Middle frontal gyrus (tissue), 1 donor: ENCODE data around the gene ESRRB.
"Not testable (repeated sequence)": the region's sequence is repeated elsewhere in the genome, so short reads cannot be mapped to it uniquely, and the experiment has no call there.

Experiments used
- DNase-seq: peaks from one replicate; pipeline ENCODE4 v3.0.0-alpha.2; 2015; ENCODE audit warnings: low spot score; ENCODE audit errors: extremely low spot score

ESRRB gene

GRCh38 chr14:76496595-76496994 lies 120.7 kb downstream of the ESRRB start:
- no peak for DNase-seq

- DNase-seq, result no peak
Measured at GRCh38 chr14:76497550-76498462, 121.9 kb downstream of the ESRRB start.

- no peak for DNase-seq
Measured at GRCh38 chr14:76498463-76498935, 122.6 kb downstream of the ESRRB start.

- DNase-seq, result no peak
Measured at GRCh38 chr14:76498976-76499375, 123.0 kb downstream of the ESRRB start.

DNA sequence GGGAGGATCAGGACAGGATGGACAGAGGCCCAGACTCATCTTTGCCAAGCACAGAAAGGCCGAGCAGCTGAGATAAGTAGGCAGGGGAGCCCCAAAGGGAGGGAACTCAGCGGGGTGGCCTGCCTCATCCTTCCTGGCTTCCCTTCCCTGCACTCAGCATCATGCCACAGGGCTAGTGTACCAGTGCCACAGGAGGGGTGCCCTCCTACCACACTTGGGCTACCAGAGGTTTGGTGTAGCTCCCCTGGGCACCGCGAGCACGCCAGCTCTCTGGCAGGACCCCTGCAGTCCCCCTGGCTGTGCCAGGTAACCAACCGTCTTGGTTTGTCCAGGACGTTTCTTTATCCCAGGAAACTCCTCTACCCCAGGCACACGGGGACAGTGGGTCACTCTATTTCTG lies 123.5 kb downstream of the ESRRB start:
- DNase-seq, result no peak

GRCh38 chr14:76500011-76500410 lies 124.1 kb downstream of the ESRRB start:
- no peak for DNase-seq

DNA sequence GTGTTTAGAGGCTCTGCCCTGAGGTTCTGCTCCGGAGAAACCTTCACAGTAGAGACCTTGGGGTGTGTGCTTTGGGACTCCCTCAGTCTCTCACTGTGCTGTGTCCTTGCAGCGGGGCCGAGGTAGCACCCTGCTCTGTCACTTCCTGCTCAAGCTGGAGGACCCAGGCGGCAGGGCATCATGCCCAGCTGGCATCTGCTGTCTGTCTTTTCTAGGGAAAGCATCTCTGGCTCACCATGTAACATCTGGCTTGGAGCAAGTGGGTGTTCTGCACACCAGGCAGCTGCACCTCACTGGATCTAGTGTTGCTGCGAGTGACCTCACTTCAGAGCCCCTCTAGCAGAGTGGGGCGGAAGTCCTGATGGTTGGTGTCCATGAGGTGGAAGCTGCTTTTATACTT lies 124.5 kb downstream of the ESRRB start:
- DNase-seq, result no peak

DNA sequence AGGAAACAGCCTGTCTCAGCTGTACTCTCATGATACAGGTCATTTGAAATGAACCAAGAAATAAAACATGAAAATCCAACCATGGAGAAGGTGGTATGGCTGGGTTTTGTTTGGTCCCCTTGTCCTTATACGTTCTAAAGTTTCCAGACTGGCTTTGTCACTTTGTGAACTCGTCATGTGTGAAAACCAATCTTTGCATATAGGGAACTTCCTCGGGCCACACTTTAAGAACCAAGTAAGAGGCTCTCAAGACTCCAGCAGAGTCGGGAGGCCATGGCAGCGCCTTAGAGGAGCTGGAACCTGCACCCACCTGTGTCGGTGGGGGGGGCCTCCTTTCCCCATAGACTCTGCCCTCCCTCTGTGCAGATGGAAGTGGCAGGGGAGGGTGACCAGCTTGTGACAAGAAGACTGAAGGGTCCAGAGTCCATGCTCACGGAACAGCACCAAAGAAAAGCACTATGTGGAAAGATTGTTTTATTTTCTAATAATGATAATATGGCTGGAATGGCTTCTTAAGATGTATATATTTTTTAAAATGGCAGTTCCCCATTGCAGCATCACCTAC lies 125.3 kb downstream of the ESRRB start:
- DNase-seq, result no peak

GRCh38 chr14:76502219-76502618 lies 126.3 kb downstream of the ESRRB start:
- DNase-seq, result no peak

GRCh38 chr14:76502638-76503037 lies 126.7 kb downstream of the ESRRB start:
- no peak for DNase-seq

GRCh38 chr14:76509311-76509710 lies 133.4 kb downstream of the ESRRB start:
- DNase-seq, result no peak

DNA sequence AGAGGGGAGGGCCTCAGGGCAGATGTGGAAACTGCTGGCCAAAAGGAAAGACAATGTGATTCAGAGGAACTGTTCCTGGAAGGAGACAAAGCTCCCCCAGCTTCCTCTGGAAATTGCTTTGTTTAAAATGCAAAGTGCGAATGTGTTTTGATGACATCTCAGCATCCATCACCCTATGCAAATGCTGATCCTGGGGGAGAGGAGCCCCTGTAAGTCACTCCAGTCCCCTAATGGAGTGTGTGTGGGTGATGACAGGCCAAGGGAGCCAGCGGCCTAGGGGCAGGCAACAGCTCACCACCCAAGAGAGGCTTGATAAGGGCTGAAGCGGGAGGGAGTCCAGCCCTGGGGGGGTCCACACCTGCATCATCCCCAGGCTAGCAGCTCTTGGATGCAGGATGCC lies 134.2 kb downstream of the ESRRB start:
- DNase-seq, result no peak

GRCh38 chr14:76514213-76514998 lies 138.5 kb downstream of the ESRRB start:
- DNase-seq, result no peak

DNA sequence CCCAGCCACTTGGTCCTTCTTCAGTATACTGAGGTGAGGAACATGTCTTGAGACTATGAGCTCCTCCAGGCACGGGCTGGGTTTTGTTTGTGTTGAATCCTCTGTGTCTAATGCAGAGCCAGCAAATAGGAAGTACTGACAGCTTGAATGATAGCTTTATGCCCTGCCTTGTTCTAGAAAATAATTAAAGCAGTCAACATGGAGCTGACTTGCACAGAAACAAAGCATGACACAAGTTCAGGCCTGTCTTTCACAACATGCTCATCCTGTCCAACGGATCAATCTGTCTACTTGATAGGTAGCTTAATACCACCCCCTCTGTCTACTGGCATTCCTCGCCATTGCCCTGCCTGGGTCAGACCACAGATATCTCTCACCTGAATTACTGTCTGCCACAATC lies 140.9 kb downstream of the ESRRB start:
- DNase-seq, result no peak

DNA sequence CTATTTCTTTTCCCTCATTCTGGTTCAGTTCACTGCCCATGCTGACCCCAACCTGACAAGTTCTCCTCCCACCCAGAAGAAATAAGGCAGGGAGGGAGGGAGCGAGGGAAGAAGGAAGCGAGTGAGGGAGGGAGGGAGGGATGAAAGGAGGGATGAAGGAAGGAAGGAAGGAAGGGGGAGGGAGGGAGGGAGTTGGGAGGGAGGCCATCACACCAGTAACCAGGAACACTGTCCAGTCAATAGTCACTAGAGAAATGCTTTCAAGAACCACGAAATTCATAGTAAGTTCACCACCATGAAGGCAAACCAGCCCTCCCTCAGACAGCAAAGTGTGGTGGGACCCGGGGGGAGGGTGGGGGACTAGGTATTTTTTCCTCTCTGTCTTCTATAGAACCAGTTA lies 142.4 kb downstream of the ESRRB start:
- no peak for DNase-seq

DNA sequence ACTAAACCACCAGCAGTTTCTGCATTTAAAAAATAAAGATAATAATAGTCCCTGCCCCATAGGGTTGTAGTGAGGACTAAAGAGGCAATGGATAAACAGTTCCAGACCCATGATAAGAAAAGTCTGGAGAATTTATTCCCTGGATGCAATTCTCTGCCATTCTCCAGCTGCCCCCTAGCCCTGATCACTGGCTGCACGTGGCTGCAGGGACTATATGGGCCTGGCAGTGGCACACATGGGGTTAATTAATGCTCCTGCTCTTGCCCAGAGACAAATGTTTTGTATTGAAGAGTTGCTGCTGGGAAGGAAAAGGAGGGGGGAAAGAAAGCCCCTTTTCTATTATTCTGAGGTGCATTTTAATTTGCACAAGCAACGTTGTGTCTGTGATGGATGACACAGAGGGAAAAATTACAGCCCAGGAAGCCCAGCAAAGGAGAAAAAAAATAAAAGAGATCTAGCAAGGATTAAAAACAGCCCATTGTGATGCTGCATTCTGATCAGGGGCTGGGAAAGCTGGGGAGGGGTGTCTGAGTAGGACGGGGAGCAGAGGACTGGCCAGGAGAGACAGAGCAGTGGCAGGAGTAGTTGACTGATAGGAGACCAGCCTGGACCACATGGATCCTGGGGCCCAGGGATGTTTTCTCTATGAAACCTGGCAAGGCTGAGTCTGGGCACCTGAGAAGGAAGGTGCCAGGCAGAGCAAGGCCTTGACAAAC lies 149.3 kb downstream of the ESRRB start:
- DNase-seq, result no peak

DNA sequence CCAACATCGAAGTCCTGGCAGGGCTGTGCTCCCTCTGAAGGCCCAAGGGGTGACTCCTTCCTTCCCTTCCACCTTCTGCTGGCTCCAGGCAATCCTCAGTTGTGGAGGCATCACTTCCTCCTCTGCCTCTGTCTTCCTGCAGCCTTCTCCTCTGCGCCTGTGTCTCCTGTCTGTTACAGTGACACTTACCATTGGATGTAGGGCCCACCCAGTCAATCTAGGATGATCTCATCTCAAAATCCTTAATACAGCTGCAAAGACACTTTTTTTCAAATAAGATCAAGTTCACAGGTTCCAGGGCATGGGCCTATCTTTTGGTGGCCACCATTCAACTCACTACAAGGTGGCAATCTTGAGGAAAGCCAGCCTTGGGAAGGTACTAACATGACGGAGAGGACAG lies 155.1 kb downstream of the ESRRB start:
- no peak for DNase-seq

GRCh38 chr14:76531821-76532318 lies 155.9 kb downstream of the ESRRB start:
- no peak for DNase-seq

DNA sequence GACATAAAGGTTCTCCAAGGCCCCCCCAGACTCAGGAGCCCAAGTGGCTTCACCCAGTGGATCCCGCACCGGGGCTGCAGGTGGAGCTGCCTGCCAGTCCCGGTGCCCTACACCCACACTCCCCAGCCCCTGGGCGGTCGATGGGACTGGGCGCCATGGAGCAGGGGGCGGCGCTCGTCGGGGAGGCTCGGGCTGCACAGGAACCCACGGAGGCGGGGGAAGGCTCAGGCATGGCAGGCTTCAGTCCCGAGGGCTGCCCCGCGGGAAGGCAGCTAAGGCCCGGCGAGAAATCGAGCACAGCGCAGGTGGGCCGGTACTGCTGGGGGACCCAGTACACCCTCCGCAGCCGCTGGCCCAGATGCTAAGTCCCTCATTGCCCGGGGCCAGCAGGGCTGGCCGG lies 160.7 kb downstream of the ESRRB start:
- DNase-seq, result not testable (repeated sequence)

DNA sequence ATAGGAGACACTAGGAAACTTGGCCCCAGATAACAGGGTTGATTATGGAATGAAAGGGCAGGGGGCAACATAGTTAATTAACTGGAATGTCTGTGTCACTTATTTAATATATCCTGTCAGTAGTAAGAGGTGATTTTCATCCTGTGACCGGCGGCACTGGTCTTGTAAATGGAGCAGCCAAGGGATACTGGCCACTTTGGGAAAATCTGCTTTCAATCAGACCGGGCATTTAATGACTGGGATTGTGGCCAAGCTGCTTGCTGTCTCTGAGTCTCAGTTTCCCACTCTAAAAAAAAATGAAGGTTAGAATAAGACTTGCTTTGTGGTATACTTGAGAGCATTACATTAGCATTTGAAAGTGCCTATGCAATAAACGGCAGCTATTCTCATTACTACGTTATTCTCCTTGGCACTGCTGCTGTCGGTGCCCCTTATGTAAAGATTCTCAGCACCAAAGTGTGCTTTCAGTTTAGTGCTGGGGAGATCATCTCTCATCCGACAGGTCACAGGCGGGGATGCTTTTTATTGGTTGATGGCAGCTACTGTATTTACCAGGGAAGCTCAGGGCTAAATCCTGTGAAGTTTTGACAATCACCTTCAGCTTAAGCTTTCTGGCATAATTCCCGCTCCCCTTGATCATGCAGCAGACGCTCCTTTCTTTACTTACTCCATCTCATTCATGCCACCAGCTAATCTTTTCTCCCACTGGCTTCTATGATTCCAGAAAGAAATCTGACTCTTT lies 162.1 kb downstream of the ESRRB start:
- DNase-seq, result no peak

- no peak for DNase-seq
Measured at GRCh38 chr14:76538648-76539008, 162.7 kb downstream of the ESRRB start.
